ENCODE results near the gene LIN7A.

LIN7A gene

GRCh38 chr12:80935111-80935510, 2.6 kb downstream of the LIN7A start:
- H3K9me3 ChIP-seq (ENCODE audit: insufficient read depth, low read depth, low read length): no peaks in the 10 kb centered on the region

GRCh38 chr12:80925983-80926382, 11.8 kb downstream of the LIN7A start:
- no peaks in the 10 kb centered on the region for H3K9me2 ChIP-seq (replicated peaks; ENCODE audit: low read depth, low read length)
- no peak overlapping the region for H3K9ac ChIP-seq (ENCODE audit: low read depth, low read length, poor library complexity, severe bottlenecking)
- H2AFZ ChIP-seq (ENCODE audit: low read length): no peak overlapping the region
- H3K27me3 ChIP-seq (ENCODE audit: insufficient read depth, low read length, poor library complexity, severe bottlenecking): no peaks in the 10 kb centered on the region
- H3K9me3 ChIP-seq (ENCODE audit: insufficient read depth, low read depth, low read length): no peaks in the 10 kb centered on the region
- H3K4me3 ChIP-seq (ENCODE audit: low read length, poor library complexity, severe bottlenecking): no peak overlapping the region
- no peaks in the 10 kb centered on the region for H3K4me1 ChIP-seq (ENCODE audit: insufficient read depth, low read length, poor library complexity, severe bottlenecking)
- no peaks in the 10 kb centered on the region for H3F3A ChIP-seq (ENCODE audit: low read depth)
- H3K4me2 ChIP-seq (ENCODE audit: low read depth, low read length, poor library complexity, severe bottlenecking): no peak overlapping the region
- no peaks in the 10 kb centered on the region for H3K79me2 ChIP-seq (ENCODE audit: insufficient read depth, low read length)
- no peaks in the 10 kb centered on the region for H4K20me1 ChIP-seq (ENCODE audit: insufficient read depth, low read length, poor library complexity, severe bottlenecking)
- no peaks in the 10 kb centered on the region for H3K36me3 ChIP-seq (ENCODE audit: insufficient read depth, low read length)
- TF ChIP-seq EZH2phosphoT487 (IDR thresholded peaks at IDR 0.05; ENCODE audit: borderline replicate concordance) (no peak), CTCF (conservative IDR thresholded peaks at IDR 0.05; ENCODE audit: low read length) (no peak)

More at GRCh38 chr12:80935111-80935510, 2.6 kb downstream of the LIN7A start:
- Histone ChIP-seq H4K20me1 (ENCODE audit: insufficient read depth, low read length, poor library complexity, severe bottlenecking) (no peaks in the 10 kb centered on the region), H3K4me3 (ENCODE audit: low read length, poor library complexity, severe bottlenecking) (no peak overlapping the region), H3K4me1 (ENCODE audit: insufficient read depth, low read length, poor library complexity, severe bottlenecking) (no peaks in the 10 kb centered on the region), H3K4me2 (ENCODE audit: low read depth, low read length, poor library complexity, severe bottlenecking) (no peak overlapping the region), H2AFZ (ENCODE audit: low read length) (no peak overlapping the region), H3K9ac (ENCODE audit: low read depth, low read length, poor library complexity, severe bottlenecking) (no peak overlapping the region), H3K27me3 (ENCODE audit: insufficient read depth, low read length, poor library complexity, severe bottlenecking) (no peaks in the 10 kb centered on the region), H3K79me2 (ENCODE audit: insufficient read depth, low read length) (no peaks in the 10 kb centered on the region), H3K9me2 (replicated peaks; ENCODE audit: low read depth, low read length) (no peaks in the 10 kb centered on the region), H3K36me3 (ENCODE audit: insufficient read depth, low read length) (no peaks in the 10 kb centered on the region), H3F3A (ENCODE audit: low read depth) (no peaks in the 10 kb centered on the region)
- TF ChIP-seq EZH2phosphoT487 (IDR thresholded peaks at IDR 0.05; ENCODE audit: borderline replicate concordance) (no peak), CTCF (conservative IDR thresholded peaks at IDR 0.05; ENCODE audit: low read length) (no peak)

- Histone ChIP-seq H3K9me2 (replicated peaks; ENCODE audit: low read depth, low read length) (no peaks in the 10 kb centered on the region), H3F3A (ENCODE audit: low read depth) (no peaks in the 10 kb centered on the region), H3K4me2 (ENCODE audit: low read depth, low read length, poor library complexity, severe bottlenecking) (no peak overlapping the region), H3K27me3 (ENCODE audit: insufficient read depth, low read length, poor library complexity, severe bottlenecking) (no peaks in the 10 kb centered on the region), H3K9ac (ENCODE audit: low read depth, low read length, poor library complexity, severe bottlenecking) (no peak overlapping the region), H3K9me3 (ENCODE audit: insufficient read depth, low read depth, low read length) (no peaks in the 10 kb centered on the region), H3K79me2 (ENCODE audit: insufficient read depth, low read length) (no peaks in the 10 kb centered on the region), H3K36me3 (ENCODE audit: insufficient read depth, low read length) (no peaks in the 10 kb centered on the region), H2AFZ (ENCODE audit: low read length) (no peak overlapping the region), H4K20me1 (ENCODE audit: insufficient read depth, low read length, poor library complexity, severe bottlenecking) (no peaks in the 10 kb centered on the region), H3K4me1 (ENCODE audit: insufficient read depth, low read length, poor library complexity, severe bottlenecking) (no peaks in the 10 kb centered on the region), H3K4me3 (ENCODE audit: low read length, poor library complexity, severe bottlenecking) (no peak overlapping the region)
- no peak for TF ChIP-seq CTCF (conservative IDR thresholded peaks at IDR 0.05; ENCODE audit: low read length)
- TF ChIP-seq EZH2phosphoT487 (IDR thresholded peaks at IDR 0.05; ENCODE audit: borderline replicate concordance): no peak
Observed at GRCh38 chr12:80925237-80925636, 12.5 kb downstream of the LIN7A start.
